HEK293 (cell line): ENCODE data around the gene CUZD1.

Experiments used
- CTCF ChIP-seq: fragments of 450-650 bp; formaldehyde crosslinking; IDR thresholded peaks from 2 replicates; pipeline ENCODE4 v1.5.1; 2016; ENCODE audit warnings: missing biosample characterization, missing genetic modification characterization
- ZBTB1 ChIP-seq: fragments of 450-650 bp; formaldehyde crosslinking; IDR thresholded peaks from 2 replicates; pipeline ENCODE4 v1.5.1; 2016; ENCODE audit warnings: missing biosample characterization, missing genetic modification characterization
- ZNF280C ChIP-seq: fragments of 450-650 bp; formaldehyde crosslinking; IDR thresholded peaks from 2 replicates; pipeline ENCODE4 v1.5.1; 2016; ENCODE audit warnings: missing biosample characterization, missing genetic modification characterization
- ZNF366 ChIP-seq: fragments of 450-650 bp; formaldehyde crosslinking; conservative IDR thresholded peaks from 2 replicates; pipeline ENCODE4 v1.5.1; 2016; ENCODE audit warnings: missing biosample characterization, missing genetic modification characterization
- ZNF776 ChIP-seq: fragments of 450-650 bp; formaldehyde crosslinking; IDR thresholded peaks from 2 replicates; pipeline ENCODE4 v1.5.0; 2017; ENCODE audit warnings: missing biosample characterization, missing genetic modification characterization, borderline replicate concordance

GRCh38 chr10:122864194-122864592 lies 18.5 kb upstream of the CUZD1 start:
- TF ChIP-seq ZBTB1 (tag by site-specific recombination), result no peak
- no peak for TF ChIP-seq ZNF280C (tag by site-specific recombination)
- no peak for TF ChIP-seq CTCF (tag by site-specific recombination)
- no peak for TF ChIP-seq ZNF776 (tag by site-specific recombination)
- TF ChIP-seq ZNF366 (tag by site-specific recombination), result no peak
